ENCODE results near the gene RNPEPL1. TPM values are rescaled to one million over a fixed set of nuclear protein-coding genes. Genes with fewer than 3 reads are reported as not detected.

RNPEPL1 gene
- total RNA-seq, 1 donor from 2014 or later = 19.8 TPM

DNA sequence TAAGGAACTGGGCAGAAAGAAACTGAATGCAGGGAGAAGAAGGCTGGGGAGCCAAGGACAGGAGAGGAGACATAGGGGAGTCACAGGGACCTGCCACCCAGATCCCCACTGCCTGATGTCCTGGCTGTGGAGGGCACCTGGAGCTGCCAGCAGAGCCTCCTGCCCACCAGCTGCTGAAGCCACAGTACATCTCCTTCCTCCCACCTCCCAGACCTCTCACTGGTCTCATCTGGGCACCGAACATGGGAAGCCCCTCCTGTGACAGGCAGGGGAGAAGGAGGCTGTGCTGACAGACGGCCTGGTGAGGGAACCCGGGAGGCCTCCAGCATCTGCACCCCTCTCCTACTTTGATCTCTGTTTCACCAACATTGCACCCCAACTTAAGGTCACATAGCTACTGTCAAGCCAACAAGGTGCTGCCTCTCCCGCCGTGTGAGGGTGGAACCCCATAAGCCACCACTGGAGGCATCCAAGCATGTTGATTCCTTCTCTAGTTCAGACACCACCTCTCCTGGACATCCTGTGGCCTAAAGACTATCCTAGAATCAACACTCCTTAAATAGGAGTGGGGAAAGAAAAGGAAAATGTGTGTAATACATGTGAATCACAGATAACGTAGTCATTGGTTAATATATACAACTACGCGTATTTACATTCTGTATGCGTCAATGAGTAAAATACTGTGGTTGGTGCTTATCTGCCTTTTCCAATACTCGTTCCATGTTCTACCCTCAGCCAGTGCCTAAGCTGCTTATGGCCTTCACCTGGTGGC lies 3.5 kb upstream of the RNPEPL1 start:
- DNase-seq (ENCODE audit: low read depth in 2 of 2) = peak in 1 of 2 donors; percentile 28

- DNase-seq (ENCODE audit: low read depth in 2 of 2) = peak; percentile 86 to 87
Observed at GRCh38 chr2:240565333-240566202, 2.7 kb upstream of the RNPEPL1 start.

DNA sequence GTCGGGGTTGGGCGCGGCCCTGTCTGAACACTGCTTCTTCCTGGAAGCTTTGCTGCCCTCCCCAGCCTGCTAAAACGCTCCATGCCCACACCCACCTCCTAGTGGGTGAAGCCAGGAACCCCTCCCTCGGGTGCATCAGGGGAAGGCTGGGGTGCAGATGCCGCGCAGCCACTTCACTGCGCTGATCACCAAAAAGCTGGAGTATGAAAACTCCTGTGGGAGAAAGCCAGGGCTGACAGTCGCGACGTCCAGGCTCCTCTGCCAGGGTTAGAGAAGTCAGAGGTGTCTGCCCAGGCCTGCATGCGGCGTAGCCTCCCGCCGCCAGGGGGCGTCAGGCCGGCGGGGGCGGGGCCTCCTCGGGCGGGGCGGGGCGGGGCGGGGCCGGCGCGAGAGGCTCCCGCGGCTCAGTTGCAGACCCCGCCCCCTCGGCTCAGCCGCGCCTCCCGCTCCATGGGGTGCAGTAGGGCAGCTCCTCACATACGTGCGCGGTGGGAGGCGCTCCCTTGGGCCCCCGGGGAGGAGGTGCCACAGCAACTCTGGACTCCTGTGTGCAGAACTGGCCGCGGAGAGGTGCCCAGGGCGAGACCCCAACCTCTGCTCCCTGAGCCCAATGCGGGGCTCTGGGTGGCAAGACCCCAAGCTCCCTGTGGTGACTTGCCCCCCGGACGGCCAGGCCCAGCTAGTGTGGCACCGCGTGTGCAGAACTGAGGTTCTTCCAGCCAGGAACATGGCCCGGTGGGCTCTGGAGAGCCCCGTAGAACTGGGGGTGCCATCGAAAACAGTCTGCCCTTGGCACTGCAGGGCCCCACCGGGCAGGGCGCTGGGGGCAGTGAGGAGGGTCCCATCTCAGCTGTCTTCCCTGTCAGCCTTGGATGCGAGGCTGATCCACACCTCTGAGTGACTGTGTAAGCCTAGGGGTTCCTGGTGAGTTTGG lies 1.8 kb upstream of the RNPEPL1 start:
- DNase-seq (ENCODE audit: low read depth in 2 of 2) = peak; percentile 84 to 86

DNA sequence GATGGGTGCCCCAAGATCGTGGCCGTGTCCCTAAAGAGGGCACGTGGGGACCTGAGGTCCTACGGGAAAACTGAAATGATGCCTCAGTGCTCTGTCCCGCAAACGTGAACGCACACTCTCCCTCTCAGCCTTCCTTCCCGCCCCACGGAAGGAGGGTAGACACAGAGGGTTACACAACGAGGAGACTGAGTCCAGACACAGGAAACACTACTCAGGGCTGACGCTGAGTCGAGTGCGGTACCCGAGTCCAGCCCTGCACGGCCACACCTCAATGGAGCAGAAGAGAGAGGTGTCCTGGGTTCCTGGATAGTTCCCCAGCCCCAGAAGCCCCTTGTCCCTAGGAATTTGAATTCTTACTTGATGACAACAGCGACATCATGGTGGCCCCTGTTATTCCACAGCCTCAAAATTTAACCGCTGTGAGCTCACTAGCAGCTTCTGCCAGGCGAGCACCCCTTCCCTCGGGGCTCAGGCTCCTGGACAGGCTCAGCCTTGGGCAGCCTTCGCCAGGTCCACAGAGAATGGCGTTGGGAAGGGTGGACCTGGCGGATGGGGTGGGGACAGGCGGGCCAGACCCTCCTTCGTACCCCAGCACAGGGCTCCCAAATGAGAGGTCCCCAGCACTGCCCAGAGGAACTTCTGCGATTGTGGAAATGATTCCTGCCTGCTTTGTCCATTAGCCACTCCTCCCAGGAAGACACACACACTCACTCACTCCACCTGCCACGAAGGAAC lies 980 bp upstream of the RNPEPL1 start:
- DNase-seq (ENCODE audit: low read depth in 2 of 2) = peak in 1 of 2 donors; percentile 40

- DNase-seq (ENCODE audit: low read depth in 2 of 2) = peak; percentile 81
Observed at GRCh38 chr2:240568678-240569522, 616 bp downstream of the RNPEPL1 start.

- DNase-seq (ENCODE audit: low read depth in 2 of 2) = no peak
Observed at GRCh38 chr2:240569523-240569997, 1.3 kb downstream of the RNPEPL1 start.

GRCh38 chr2:240569998-240570530 lies 1.8 kb downstream of the RNPEPL1 start:
- DNase-seq (ENCODE audit: low read depth in 2 of 2) = no peak

DNA sequence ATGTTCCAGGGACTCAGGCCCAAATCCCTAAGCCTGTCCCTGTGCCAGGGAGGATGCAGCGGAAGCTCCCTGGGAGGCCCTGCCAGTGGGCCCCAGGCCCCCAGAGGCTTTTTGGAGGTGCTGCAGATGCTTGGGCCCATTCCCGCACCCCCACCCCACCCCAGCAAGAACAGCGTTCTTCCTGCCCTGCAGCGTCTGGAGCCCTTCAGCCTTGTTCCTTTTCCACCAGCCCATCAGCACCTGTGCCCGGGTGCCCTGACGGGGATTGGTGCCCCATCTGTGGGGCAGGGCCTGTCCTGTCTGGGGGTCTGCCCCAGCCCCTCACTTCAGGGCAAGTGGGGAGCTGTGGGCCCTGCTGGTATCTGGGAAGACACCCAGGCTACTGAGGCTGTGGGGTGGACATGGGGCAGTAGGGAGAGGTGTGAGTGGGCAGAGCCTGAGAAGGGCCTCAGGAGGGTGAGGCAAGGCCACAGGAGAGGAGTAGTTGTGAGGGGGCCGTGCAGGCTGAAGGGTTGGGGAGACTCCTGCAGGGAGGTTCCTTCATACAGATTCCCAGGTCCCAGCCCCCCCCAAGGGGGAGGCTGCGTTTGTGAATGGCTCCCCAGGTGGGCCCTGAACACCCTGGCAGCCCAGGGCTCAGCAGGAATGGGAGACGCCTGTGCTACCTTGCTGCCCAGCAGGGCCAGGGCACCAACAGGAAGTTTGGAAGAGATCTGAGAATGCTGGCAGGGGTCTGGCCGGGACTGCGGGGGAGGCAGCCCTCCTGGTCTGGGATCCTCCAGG lies 2.4 kb downstream of the RNPEPL1 start:
- no peak for DNase-seq (ENCODE audit: low read depth in 2 of 2)

- DNase-seq (ENCODE audit: low read depth in 2 of 2) = no peak
Observed at GRCh38 chr2:240571314-240571973, 3.2 kb downstream of the RNPEPL1 start.

GRCh38 chr2:240572141-240573031 lies 4.1 kb downstream of the RNPEPL1 start:
- DNase-seq (ENCODE audit: low read depth in 2 of 2) = no peak

GRCh38 chr2:240573071-240573515 lies 4.8 kb downstream of the RNPEPL1 start:
- DNase-seq (ENCODE audit: low read depth in 2 of 2) = no peak

DNA sequence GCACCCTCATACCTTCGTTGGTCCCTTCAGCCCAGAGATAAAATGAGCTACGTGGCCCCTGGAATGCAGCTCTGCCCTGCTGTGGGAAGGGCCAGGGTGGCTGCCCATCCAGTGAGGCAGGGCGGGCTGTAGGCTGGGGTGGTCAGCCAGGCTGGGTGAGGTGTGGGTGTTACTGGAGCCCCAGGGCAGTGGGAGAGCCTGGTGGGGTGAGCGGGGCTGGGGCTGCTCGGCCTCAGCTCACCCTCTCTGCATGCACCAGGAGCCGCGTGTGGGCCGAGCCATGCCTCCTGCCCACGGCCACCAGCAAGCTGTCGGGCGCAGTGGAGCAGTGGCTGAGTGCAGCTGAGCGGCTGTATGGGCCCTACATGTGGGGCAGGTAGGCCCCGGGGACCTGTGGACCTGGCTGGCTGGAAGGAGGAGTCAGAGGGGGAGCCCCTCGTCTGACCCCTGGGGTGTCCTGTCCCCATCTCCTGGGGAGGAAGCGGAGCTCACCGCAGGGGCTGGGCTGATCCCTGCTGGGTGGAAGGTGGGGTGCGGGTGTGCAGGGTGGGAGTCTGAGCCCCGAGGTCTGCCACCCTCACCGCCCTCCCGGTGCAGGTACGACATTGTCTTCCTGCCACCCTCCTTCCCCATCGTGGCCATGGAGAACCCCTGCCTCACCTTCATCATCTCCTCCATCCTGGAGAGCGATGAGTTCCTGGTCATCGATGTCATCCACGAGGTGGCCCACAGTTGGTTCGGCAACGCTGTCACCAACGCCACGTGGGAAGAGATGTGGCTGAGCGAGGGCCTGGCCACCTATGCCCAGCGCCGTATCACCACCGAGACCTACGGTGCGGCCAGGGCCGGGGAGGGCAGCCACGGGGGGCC lies 5.5 kb downstream of the RNPEPL1 start:
- no peak for DNase-seq (ENCODE audit: low read depth in 2 of 2)

DNA sequence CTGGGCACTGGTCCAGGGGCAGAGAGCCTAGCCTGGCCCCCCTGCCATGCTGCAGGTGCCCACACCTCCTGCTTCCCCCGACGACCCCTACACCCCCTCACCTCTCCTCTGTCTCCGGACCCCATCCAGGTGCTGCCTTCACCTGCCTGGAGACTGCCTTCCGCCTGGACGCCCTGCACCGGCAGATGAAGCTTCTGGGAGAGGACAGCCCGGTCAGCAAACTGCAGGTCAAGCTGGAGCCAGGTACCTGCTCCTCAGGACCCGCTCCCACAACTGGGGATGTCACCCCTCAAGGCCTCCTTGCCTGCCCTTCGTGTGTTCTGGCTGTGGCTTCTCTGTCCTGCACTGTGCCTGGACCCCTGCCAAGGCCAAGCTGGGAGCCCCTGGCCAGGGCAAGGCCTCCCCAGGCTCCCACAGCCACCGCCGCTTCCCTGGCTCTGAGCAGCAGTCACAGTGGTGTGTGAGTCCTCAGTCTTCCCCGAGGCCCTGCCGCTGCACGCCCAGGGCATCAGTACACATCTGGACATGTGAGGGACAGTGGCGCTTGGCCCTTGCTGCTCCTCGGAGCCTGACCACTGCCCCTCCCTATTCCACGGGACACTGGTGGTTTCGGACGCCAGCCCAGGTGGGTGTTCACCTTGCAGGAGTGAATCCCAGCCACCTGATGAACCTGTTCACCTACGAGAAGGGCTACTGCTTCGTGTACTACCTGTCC lies 6.3 kb downstream of the RNPEPL1 start:
- no peak for DNase-seq (ENCODE audit: low read depth in 2 of 2)

GRCh38 chr2:240575101-240575965 lies 7.0 kb downstream of the RNPEPL1 start:
- no peak for DNase-seq (ENCODE audit: low read depth in 2 of 2)

All from lung microvascular endothelial cell (primary cell).